Airway epithelial cell (primary cell): ENCODE measurements around the gene DBNDD2. TPM values are rescaled to one million over a fixed set of nuclear protein-coding genes. Genes with fewer than 3 reads are reported as not detected.

ENCODE experiments used
- total RNA-seq: library from RNA; depleted of rRNA; stranded (reverse); fragments of >200 nt; gene quantifications from 2 replicates; pipeline ENCODE4 v1.2.3, GENCODE V29; 2015

The DBNDD2 gene
- 28.2 and 28.3 TPM in 2 replicates for total RNA-seq

GRCh38 chr20:45407783-45408645 lies at the start of gene DBNDD2:
Gene DBNDD2 (plus strand): TSS chr20:45408289. CDS start chr20:45408468, 179 bp downstream.

GRCh38 chr20:45362804-45363610 lies 45.1 kb upstream of the DBNDD2 start, which contains the start of gene SYS1:
Gene SYS1 (plus strand): TSS chr20:45363156. CDS start chr20:45363532, 376 bp downstream.

GRCh38 chr20:45378191-45378590 lies 29.9 kb upstream of the DBNDD2 start, which contains the start of gene TP53TG5:
Gene TP53TG5 (minus strand): TSS chr20:45378325. CDS start chr20:45378236, 89 bp downstream.

GRCh38 chr20:45415822-45416637 lies 7.9 kb downstream of the DBNDD2 start, which contains the start of gene PIGT:
Gene PIGT (plus strand): TSS chr20:45416141. CDS start chr20:45416157, 16 bp downstream.

Other genes with a start within 250 kb of the DBNDD2 start
- 53.8 and 117 TPM in 2 replicates for gene PI3, start 233.4 kb upstream of the DBNDD2 start, total RNA-seq
- not detected in 2 replicates for gene SEMG1, start 201.3 kb upstream of the DBNDD2 start, total RNA-seq
- gene SEMG2, start 186.9 kb upstream of the DBNDD2 start, total RNA-seq = not detected in 2 replicates
- 466 and 502 TPM in 2 replicates for gene SLPI, start 153.7 kb upstream of the DBNDD2 start, total RNA-seq
- gene RBPJL, start 101.4 kb upstream of the DBNDD2 start, total RNA-seq = not detected in 2 replicates
- gene MATN4, start 100.0 kb upstream of the DBNDD2 start, total RNA-seq = 0.05 TPM in 1 of 2 replicates, not detected in the other
- gene SDC4, start 59.9 kb upstream of the DBNDD2 start, total RNA-seq = 226 and 235 TPM in 2 replicates
- gene SYS1, start 45.1 kb upstream of the DBNDD2 start, total RNA-seq = 18.8 and 26.3 TPM in 2 replicates
- gene TP53TG5, start 30.0 kb upstream of the DBNDD2 start, total RNA-seq = not detected in 2 replicates
- gene PIGT, start 7.9 kb downstream of the DBNDD2 start, total RNA-seq = 43.3 and 68.6 TPM in 2 replicates
- gene WFDC2, start 61.5 kb downstream of the DBNDD2 start, total RNA-seq = 1.3 and 4.9 TPM in 2 replicates
- not detected in 2 replicates for gene SPINT3, start 107.3 kb downstream of the DBNDD2 start, total RNA-seq
- gene WFDC6, start 131.2 kb downstream of the DBNDD2 start, total RNA-seq = not detected in 2 replicates
- not detected in 2 replicates for gene EPPIN, start 139.1 kb downstream of the DBNDD2 start, total RNA-seq
- gene WFDC8, start 171.0 kb downstream of the DBNDD2 start, total RNA-seq = not detected in 2 replicates
- gene WFDC10A, start 221.4 kb downstream of the DBNDD2 start, total RNA-seq = not detected in 2 replicates
- gene WFDC9, start 223.0 kb downstream of the DBNDD2 start, total RNA-seq = not detected in 2 replicates